Panc1 (cell line): ENCODE results near the gene PDE9A. TPM values are rescaled to one million over a fixed set of nuclear protein-coding genes. Genes with fewer than 3 reads are reported as not detected.

Source experiments
- ATAC-seq: fragments of 200-7000 bp; cut with Tn5 transposase; 2 replicates; pipeline ENCODE4 v1.9.1; 2020; ENCODE audit warnings: mild to moderate bottlenecking, moderate library complexity
- BruUV-seq: library from RNA; stranded (reverse); fragments of 400-500 nt; replicated peaks from 2 replicates; lab custom pipeline; 2021; lab: Mats Ljungman, UMichigan
- CTCF ChIA-PET: fragments of 300-600 bp; sonication (Branson Sonifier 250); formaldehyde crosslinking; loops from one replicate; lab custom pipeline; 2022; ENCODE audit warnings: antibody characterized with exemption; lab: Charles Lee
- POLR2A ChIA-PET: fragments of 300-600 bp; sonication (Branson Sonifier 250); formaldehyde crosslinking; loops from one replicate; lab custom pipeline; 2022; ENCODE audit warnings: antibody characterized with exemption; lab: Charles Lee
- DNase-seq: peaks from one replicate; pipeline ENCODE4 v3.0.0-alpha.2; 2010; ENCODE audit warnings: low read depth, low spot score
- H3K27ac ChIP-seq: 2 replicates; pipeline ENCODE4 v1.5.1; 2011; ENCODE audit warnings: mild to moderate bottlenecking, low read length, inconsistent platforms
- H3K27me3 ChIP-seq: fragments of 200-500 bp; sonication (Bioruptor generic); 2 replicates; pipeline ENCODE4 v1.6.0; 2014; ENCODE audit warnings: low read length, inconsistent platforms; ENCODE audit not compliant: control insufficient read depth, insufficient read depth
- H3K36me3 ChIP-seq: fragments of 200-500 bp; sonication (Bioruptor generic); 2 replicates; pipeline ENCODE4 v1.5.1; 2014; ENCODE audit warnings: inconsistent platforms, mild to moderate bottlenecking, low read length, moderate library complexity; ENCODE audit not compliant: control insufficient read depth, insufficient read depth
- H3K4me1 ChIP-seq: 2 replicates; pipeline ENCODE4 v1.5.1; 2011; ENCODE audit warnings: inconsistent platforms, mild to moderate bottlenecking, low read length, moderate library complexity; ENCODE audit not compliant: control insufficient read depth, insufficient read depth
- H3K4me3 ChIP-seq, 2 experiments: 2 replicates each; pipeline ENCODE4 v1.5.1; 2011 to 2012; ENCODE audit warnings: low read depth in 2 of 2, low read length in 2 of 2, mild to moderate bottlenecking in 2 of 2, inconsistent platforms in 1 of 2, moderate library complexity in 1 of 2
- H3K9me3 ChIP-seq: fragments of 200-500 bp; sonication (Bioruptor generic); 2 replicates; pipeline ENCODE4 v1.5.1; 2014; ENCODE audit warnings: low read depth, mild to moderate bottlenecking, inconsistent platforms, low read length, moderate library complexity; ENCODE audit not compliant: control insufficient read depth, insufficient read depth
- POLR2AphosphoS5 ChIP-seq: IDR thresholded peaks from 2 replicates; pipeline ENCODE4 v1.6.1; 2012; ENCODE audit warnings: mild to moderate bottlenecking, low read depth, low read length, moderate library complexity
- REST ChIP-seq, 2 experiments: IDR thresholded peaks; 2 replicates each; pipeline ENCODE4 v1.6.1; 2011 to 2012; ENCODE audit warnings: low read depth in 2 of 2, control low read depth in 1 of 2, low read length in 1 of 2, mild to moderate bottlenecking in 1 of 2, moderate library complexity in 1 of 2; ENCODE audit not compliant: insufficient read depth in 1 of 2
- SIN3A ChIP-seq: IDR thresholded peaks from 2 replicates; pipeline ENCODE4 v1.6.1; 2012; ENCODE audit warnings: low read depth, mild to moderate bottlenecking, low read length, moderate library complexity, borderline replicate concordance; ENCODE audit not compliant: insufficient read depth
- TCF7L2 ChIP-seq: IDR thresholded peaks from 2 replicates; pipeline ENCODE4 v1.6.1; 2011; ENCODE audit warnings: mild to moderate bottlenecking, low read depth, low read length, inconsistent platforms
- in situ Hi-C: cut with HindIII; loops from 2 replicates; pipeline ENCODE4 v1.10.0; 2016; ENCODE audit warnings: low sequenced_read_pairs, low pct_unique_long_range_greater_than_20kb
- intact Hi-C: fragments of 100-400 bp; cut with micrococcal nuclease; formaldehyde crosslinking; loops from one replicate; pipeline ENCODE4 v1.10.0; 2022; ENCODE audit not compliant: unreplicated experiment
- total RNA-seq: library from RNA; stranded (reverse); gene quantifications from one replicate; pipeline ENCODE4 v1.2.1, GENCODE V29; 2021; ENCODE audit not compliant: unreplicated experiment
- TF ChIP-seq, protein P1 (sequence below): fragments of 450-650 bp; IDR thresholded peaks from 2 replicates; pipeline ENCODE4 v1.5.1; 2017; ENCODE audit warnings: mild to moderate bottlenecking

Gene PDE9A
- total RNA-seq, 1 experiment from 2014 or later = 0.72 TPM

- ATAC-seq (no peak), DNase-seq (no peak)
- H3K4me1 ChIP-seq = no peaks in the 10 kb centered on the region
- ChIA-PET CTCF (no interaction called here), POLR2A (interaction anchor here (0.6 kb wide), 1 partner anchor 12 kb away, joined by 6 read pairs; no protein-coding TSS in a partner anchor)
- H3K27ac ChIP-seq = no peak overlapping the region
- H3K4me3 ChIP-seq = no peak overlapping the region
- TF ChIP-seq, protein P1, sequence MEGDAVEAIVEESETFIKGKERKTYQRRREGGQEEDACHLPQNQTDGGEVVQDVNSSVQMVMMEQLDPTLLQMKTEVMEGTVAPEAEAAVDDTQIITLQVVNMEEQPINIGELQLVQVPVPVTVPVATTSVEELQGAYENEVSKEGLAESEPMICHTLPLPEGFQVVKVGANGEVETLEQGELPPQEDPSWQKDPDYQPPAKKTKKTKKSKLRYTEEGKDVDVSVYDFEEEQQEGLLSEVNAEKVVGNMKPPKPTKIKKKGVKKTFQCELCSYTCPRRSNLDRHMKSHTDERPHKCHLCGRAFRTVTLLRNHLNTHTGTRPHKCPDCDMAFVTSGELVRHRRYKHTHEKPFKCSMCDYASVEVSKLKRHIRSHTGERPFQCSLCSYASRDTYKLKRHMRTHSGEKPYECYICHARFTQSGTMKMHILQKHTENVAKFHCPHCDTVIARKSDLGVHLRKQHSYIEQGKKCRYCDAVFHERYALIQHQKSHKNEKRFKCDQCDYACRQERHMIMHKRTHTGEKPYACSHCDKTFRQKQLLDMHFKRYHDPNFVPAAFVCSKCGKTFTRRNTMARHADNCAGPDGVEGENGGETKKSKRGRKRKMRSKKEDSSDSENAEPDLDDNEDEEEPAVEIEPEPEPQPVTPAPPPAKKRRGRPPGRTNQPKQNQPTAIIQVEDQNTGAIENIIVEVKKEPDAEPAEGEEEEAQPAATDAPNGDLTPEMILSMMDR = no peak
- TF ChIP-seq REST (IDR thresholded peaks at IDR 0.05; ENCODE audit: insufficient read depth in 1 of 2, low read depth in 2 of 2, low read length in 1 of 2) = no peak
- TF ChIP-seq POLR2AphosphoS5 = no peak
- no peak for TF ChIP-seq SIN3A
- TF ChIP-seq TCF7L2 = no peak
- no TSS peak for BruUV-seq
- peaks cover 5% of the 10 kb centered on the region for H3K9me3 ChIP-seq
- in situ Hi-C loops (no loop called here), intact Hi-C loops (loop anchor here (5.0 kb wide), 1 partner anchor 228 kb away; no protein-coding TSS in a partner anchor)
- no peaks in the 10 kb centered on the region for H3K27me3 ChIP-seq
- no peaks in the 10 kb centered on the region for H3K36me3 ChIP-seq
These were observed 166.6 kb downstream of the PDE9A start for GRCh38 chr21:42819861-42820615.

DNA sequence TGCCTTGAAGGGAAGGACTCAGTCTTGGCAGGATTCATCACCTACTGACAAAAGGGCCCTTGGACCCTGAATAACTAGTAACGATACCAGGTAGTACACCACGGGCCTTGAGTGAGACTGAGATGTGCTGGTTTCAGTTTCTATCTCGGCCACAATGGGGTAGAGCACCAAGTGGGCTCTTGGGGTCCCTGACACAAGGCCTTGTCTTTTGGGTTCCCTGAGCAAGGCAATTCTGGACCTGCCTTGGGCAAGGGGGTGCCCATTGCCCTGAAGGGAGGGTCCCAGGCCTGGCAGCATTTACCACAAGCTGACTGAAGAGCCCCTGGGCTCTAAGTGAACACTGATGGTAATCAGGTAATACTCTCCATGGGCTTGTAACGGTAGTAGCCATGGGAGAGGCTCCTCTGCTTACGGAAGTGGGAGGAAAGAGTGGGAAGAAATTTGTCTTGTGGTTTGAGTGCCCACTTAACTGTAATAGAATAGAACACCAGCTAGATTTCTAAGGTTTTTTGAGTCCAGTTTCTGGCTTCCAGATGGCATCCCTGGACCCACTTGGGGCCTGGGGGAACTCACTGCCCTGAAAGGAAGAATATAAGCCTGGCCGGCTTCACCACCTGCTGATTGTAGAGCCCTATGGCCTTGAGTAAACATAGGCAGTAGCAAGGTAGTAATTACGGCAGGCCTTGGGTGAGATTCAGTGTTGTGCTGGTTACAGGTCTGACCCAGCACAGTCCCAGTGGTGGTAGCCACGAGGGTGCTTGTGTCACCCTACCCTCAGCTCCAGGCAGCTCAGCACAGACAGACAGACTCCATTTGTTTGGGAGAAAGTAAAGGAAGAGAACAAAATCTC is 167.4 kb downstream of the PDE9A start:
- intact Hi-C loops (no loop called here), in situ Hi-C loops (no loop called here)
- Histone ChIP-seq H3K36me3 (no peaks in the 10 kb centered on the region), H3K27me3 (no peaks in the 10 kb centered on the region), H3K4me1 (no peaks in the 10 kb centered on the region), H3K4me3 (no peak overlapping the region), H3K27ac (no peak overlapping the region), H3K9me3 (no peaks in the 10 kb centered on the region; the same call in 1 of the 2 replicates)
- TF ChIP-seq REST (IDR thresholded peaks at IDR 0.05; ENCODE audit: insufficient read depth in 1 of 2, low read depth in 2 of 2, low read length in 1 of 2) (no peak), SIN3A (no peak), TCF7L2 (no peak), POLR2AphosphoS5 (no peak)
- TF ChIP-seq, protein P1 = no peak
- no peak for DNase-seq
- no peak for ATAC-seq
- ChIA-PET CTCF (no interaction called here), POLR2A (interaction anchor here (0.6 kb wide), 1 partner anchor 11 kb away, joined by 6 read pairs; no protein-coding TSS in a partner anchor)
- BruUV-seq = no TSS peak
